Mammary epithelial cell (primary cell): ENCODE data around the gene TTC7B.

Source experiments
- CTCF ChIP-seq, 2 donors: IDR thresholded peaks in 1 of 2; conservative IDR thresholded peaks in 1 of 2; 2 replicates each; pipeline ENCODE4 v1.5.1; 2011 to 2012; ENCODE audit warnings: inconsistent platforms in 2 of 2, low read length in 2 of 2, mild to moderate bottlenecking in 2 of 2, control low read depth in 1 of 2, low read depth in 1 of 2; ENCODE audit not compliant: insufficient read depth in 1 of 2; ENCODE audit errors: extremely low read depth in 1 of 2
- EZH2 ChIP-seq: IDR thresholded peaks from 2 replicates; pipeline ENCODE4 v1.6.1; 2012; ENCODE audit warnings: low read length, inconsistent platforms, borderline replicate concordance

GRCh38 chr14:90797451-90797850 lies 18.8 kb downstream of the TTC7B start:
- TF ChIP-seq CTCF (conservative IDR thresholded peaks at IDR 0.05 in 1 of 2, IDR thresholded peaks at IDR 0.05 in 1 of 2; ENCODE audit: extremely low read depth in 1 of 2, insufficient read depth in 1 of 2, low read depth in 1 of 2, low read length in 2 of 2) (no peak), EZH2 (no peak)
